ENCODE results near the gene TBX21. TPM values are rescaled to one million over a fixed set of nuclear protein-coding genes. Genes with fewer than 3 reads are reported as not detected.

Gene TBX21
- total RNA-seq, 4 donors from 2014 or later, result 0.12 to 1.9 (median 1.2) TPM; not detected in 1

GRCh38 chr17:47774987-47775580 lies 42.0 kb downstream of the TBX21 start:
- no peak overlapping the region for H3K4me3 ChIP-seq (ENCODE audit: low read depth, poor library complexity, severe bottlenecking)
- no peak for DNase-seq (ENCODE audit: low spot score in 2 of 2)
- intact Hi-C loops (cut with DNase I; ENCODE audit: low total_unique reads), result loop anchor here (5.0 kb wide), 1 partner anchor 1808 kb away; no protein-coding TSS in a partner anchor
- no peak for TF ChIP-seq POLR2A (IDR thresholded peaks at IDR 0.05)
- WGBS, 2 donors, result 71 to 75% methylated on average over 1 of the region's 1 CpG

DNA sequence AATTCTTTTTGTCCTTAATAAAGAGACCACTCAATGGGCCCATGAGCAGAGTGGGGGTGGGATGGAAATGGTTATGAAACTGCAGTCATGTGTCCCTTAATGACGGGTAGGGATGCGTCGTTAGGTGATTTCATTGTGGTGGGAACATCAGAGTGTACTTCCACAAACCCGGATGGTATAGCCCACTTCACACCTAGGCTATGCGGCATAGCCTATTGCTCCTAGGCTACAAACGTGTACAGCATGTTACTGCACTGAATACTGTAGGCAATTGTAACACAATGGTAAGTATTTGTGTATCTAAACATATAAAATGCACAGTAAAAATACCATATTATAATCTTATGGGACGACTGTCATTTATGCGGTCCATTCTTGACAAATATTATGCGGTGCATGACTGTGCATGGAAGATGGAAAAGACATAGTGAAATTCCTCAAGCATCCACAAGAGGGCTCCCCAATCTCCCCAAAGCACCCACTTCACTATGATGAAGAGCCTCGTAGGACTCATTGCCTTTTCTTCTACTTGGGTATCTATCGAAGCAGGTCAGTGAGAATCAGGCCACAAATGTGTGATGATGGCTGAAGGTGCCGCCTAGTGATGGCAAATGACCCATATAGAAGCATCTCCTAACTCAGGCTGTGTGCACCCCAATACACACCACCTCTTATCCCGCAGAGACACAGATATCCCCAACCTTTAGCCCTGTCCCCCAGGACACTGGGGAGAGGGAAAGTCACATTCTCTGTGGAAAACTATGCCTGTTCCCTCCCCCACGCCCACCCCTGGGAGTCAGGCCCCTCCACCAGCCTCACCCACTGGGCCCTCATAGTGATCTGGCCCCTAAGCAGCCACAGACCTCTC lies 43.5 kb downstream of the TBX21 start:
- TF ChIP-seq, protein P1, sequence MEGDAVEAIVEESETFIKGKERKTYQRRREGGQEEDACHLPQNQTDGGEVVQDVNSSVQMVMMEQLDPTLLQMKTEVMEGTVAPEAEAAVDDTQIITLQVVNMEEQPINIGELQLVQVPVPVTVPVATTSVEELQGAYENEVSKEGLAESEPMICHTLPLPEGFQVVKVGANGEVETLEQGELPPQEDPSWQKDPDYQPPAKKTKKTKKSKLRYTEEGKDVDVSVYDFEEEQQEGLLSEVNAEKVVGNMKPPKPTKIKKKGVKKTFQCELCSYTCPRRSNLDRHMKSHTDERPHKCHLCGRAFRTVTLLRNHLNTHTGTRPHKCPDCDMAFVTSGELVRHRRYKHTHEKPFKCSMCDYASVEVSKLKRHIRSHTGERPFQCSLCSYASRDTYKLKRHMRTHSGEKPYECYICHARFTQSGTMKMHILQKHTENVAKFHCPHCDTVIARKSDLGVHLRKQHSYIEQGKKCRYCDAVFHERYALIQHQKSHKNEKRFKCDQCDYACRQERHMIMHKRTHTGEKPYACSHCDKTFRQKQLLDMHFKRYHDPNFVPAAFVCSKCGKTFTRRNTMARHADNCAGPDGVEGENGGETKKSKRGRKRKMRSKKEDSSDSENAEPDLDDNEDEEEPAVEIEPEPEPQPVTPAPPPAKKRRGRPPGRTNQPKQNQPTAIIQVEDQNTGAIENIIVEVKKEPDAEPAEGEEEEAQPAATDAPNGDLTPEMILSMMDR (IDR thresholded peaks at IDR 0.05), result no peak
- TF ChIP-seq POLR2A (IDR thresholded peaks at IDR 0.05), result no peak
- 51 to 53% methylated on average over 14 of the region's 14 CpGs for WGBS, 2 donors
- no peak for DNase-seq (ENCODE audit: low spot score in 2 of 2)
- intact Hi-C loops (cut with DNase I; ENCODE audit: low total_unique reads), result no loop called here
- H3K4me3 ChIP-seq (ENCODE audit: low read depth, poor library complexity, severe bottlenecking), result no peak overlapping the region

DNA sequence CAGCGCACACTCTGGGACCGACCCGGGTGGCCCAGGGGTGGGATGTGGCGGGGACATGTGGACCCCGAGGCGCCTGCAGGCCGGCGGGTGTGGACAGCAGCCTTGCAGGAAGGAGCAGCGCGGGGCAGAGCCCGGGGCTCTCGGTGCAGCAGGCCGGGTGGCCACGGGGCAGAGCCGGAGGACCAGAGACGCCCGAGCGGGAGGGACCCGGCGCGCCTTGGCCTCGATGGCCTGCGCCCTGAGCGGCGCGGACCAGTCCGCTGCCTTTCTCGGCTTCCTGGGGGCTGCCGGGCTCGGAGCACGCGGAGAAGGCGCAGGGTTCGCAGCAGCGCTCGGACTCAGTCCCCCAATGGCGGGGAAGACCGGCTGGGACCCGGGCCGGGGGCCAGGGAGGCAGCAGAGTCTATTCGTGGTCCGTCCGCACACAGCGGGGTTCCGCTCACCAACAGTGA lies 45.2 kb downstream of the TBX21 start:
- no peak for TF ChIP-seq POLR2A (IDR thresholded peaks at IDR 0.05)
- TF ChIP-seq, protein P1 (IDR thresholded peaks at IDR 0.05), result no peak
- no peak overlapping the region for H3K4me3 ChIP-seq (ENCODE audit: low read depth, poor library complexity, severe bottlenecking)
- intact Hi-C loops (cut with DNase I; ENCODE audit: low total_unique reads), result no loop called here
- WGBS, 2 donors, result 47 to 50% methylated on average over 8 to 11 of the region's 45 CpGs
- DNase-seq (ENCODE audit: low spot score in 2 of 2), result no peak

- no peak for DNase-seq (ENCODE audit: low spot score in 2 of 2)
- intact Hi-C loops (cut with DNase I; ENCODE audit: low total_unique reads), result no loop called here
- no peak overlapping the region for H3K4me3 ChIP-seq (ENCODE audit: low read depth, poor library complexity, severe bottlenecking)
- no peak for TF ChIP-seq POLR2A (IDR thresholded peaks at IDR 0.05)
- TF ChIP-seq, protein P1 (IDR thresholded peaks at IDR 0.05), result no peak
- WGBS, 2 donors, result 64 to 67% methylated on average over 5 of the region's 5 CpGs
Observed at GRCh38 chr17:47781397-47781796, 48.4 kb downstream of the TBX21 start.

GRCh38 chr17:47785538-47786123 lies 52.6 kb downstream of the TBX21 start:
- no peak for DNase-seq (ENCODE audit: low spot score in 2 of 2)
- 42 to 45% methylated on average over 5 of the region's 5 CpGs for WGBS, 2 donors
- intact Hi-C loops (cut with DNase I; ENCODE audit: low total_unique reads), result no loop called here
- TF ChIP-seq, protein P1 (IDR thresholded peaks at IDR 0.05), result no peak
- TF ChIP-seq POLR2A (IDR thresholded peaks at IDR 0.05), result no peak
- H3K4me3 ChIP-seq (ENCODE audit: low read depth, poor library complexity, severe bottlenecking), result no peak overlapping the region
